CD4-positive, alpha-beta T cell treated with Interleukin-6 for 4 hours (primary cell): ENCODE results near the gene ADGRV1.
"Not testable (repeated sequence)": the region's sequence is repeated elsewhere in the genome, so short reads cannot be mapped to it uniquely, and the experiment has no call there.

Experiments
- DNase-seq: peaks from one replicate; pipeline ENCODE4 v3.0.0-alpha.2; 2020; ENCODE audit warnings: mixed read lengths

The ADGRV1 gene

GRCh38 chr5:90741022-90741564 lies 182.5 kb downstream of the ADGRV1 start:
- no peak for DNase-seq

- DNase-seq: no peak
Measured at GRCh38 chr5:90746119-90746518, 187.5 kb downstream of the ADGRV1 start.

DNA sequence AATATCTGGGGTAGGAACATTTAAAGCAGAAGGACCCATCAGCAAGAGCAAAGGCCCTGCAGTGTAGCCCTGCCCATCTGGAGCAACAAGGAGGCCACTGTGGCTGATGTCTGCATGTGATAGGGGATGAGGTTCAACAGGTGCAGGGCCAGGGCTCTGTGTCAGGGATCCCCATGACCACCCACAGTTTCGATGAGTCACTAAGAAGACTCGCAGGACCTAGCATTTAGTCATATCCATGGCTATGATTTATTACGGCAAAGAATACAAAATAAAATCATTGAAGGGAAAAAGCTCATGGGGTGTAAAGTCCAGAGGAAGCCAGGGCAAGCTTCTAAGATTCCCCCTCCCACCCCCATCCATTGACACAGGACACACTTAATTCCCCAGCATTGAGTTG lies 188.6 kb downstream of the ADGRV1 start:
- DNase-seq: no peak

GRCh38 chr5:90747693-90748092 lies 189.1 kb downstream of the ADGRV1 start:
- no peak for DNase-seq

DNA sequence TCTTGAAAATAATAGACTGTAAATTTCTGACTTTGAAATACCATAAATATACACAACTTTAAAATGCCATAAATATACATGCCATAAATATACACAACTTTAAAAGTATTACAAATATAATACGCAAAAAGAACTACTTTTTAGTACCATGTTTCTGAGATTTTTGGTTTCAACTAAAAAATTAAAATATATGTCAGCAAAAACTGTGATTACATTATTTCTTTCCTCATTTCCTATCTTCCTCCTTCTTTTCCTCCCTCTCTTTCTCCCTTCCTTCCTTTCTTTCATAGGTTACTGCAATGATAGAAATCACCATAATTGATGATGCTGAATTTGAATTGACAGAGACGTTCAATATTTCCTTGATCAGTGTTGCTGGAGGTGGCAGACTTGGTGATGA lies 200.5 kb downstream of the ADGRV1 start:
- no peak for DNase-seq

GRCh38 chr5:90767710-90768109 lies 209.1 kb downstream of the ADGRV1 start:
- DNase-seq: no peak

DNA sequence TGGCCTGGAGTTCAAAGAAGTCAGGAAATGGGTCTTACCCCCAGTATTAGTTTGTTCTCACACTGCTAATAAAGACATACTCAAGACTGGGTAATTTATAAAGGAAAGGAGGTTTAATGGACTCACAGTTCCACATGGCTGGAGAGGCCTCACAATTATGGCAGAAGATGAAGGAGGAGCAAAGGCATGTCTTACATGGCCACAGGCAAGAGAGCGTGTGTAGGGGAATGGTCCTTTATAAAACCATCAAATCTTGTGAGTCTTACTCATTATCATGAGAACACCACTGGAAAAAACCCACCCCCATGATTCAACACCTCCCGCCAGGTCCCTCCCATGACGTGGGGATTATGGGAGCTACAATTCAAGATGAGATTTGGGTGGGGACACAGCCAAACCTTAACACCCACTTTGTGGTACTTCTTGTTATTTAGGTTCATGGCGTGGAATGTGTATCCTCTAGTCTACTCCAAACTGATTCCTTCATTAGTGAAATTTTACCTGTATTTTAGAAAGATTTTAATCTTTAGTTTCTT lies 211.5 kb downstream of the ADGRV1 start:
- not testable (repeated sequence) for DNase-seq

DNA sequence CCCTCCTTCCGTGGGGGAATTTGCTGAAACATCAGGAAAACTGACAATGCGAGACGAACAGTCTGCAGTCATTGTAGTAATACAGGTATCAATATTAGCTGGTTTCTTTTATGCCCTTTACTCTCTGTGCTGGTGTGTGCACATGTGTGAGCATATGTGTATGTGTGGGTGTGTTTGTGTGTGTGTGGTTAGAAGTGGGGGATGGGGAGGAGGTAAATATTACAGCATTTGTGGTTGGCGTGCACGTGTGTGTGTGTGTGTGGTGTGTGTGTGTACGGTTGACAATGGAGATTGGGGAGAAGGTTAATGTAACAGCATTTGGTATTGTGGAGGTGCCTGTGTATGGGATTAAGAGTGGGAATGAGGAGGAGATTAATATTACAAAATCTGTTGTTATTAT lies 219.4 kb downstream of the ADGRV1 start:
- DNase-seq: no peak

- DNase-seq: peak; percentile 69
Measured at GRCh38 chr5:90783460-90784333, 225.1 kb downstream of the ADGRV1 start.

GRCh38 chr5:90786756-90787155 lies 228.2 kb downstream of the ADGRV1 start:
- DNase-seq: no peak

DNA sequence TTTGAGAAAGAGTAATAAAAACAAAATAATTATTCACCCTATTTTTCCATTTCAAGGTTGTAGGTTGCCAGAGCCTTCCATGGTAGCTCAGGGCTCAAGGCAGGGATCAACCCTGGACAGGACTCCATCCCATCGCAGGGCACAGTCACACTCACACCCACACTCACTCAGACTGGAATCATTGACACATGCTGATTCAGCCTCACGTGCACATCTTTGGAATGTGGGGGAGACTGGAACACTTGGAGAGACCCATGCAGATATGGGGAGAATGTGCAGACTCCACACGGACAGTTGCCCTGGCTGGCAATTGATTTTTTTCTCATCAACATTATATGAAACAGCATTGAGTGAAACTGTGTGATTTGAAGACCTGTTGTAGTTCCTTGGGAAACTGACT lies 234.1 kb downstream of the ADGRV1 start:
- no peak for DNase-seq

DNA sequence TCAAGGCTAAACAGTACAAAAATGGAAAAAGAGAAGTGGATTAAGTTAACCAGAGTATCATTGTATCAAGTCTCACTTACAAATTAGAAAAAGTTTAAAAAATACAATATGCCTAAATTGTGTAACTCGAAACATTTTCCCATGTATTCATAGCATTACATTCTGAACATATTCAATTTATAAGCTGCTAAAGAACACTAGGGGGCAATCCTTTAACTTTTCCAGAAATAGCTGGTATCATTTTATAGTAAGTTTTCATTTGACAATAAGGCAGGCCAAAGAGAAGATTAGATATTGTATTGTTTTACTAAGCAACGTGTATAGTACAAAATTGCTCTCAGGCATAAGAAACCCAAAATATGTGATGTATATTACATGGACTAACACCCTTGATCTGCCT lies 234.6 kb downstream of the ADGRV1 start:
- DNase-seq: no peak

DNA sequence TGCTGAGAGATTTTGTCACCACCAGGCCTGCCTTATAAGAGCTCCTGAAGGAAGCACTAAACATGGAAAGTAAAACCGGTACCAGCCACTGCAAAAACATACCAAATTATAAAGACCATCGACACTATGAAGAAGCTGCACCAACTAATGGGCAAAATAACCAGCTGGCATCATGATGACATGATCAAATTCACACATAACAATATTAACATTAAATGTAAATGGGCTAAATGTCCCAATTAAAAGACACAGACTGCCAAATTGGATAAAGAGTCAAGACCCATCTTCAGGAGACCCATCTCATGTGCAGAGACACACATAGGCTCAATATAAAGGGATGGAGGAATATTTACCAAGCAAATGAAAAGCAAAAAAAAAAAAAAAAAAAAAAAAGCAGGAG lies 238.3 kb downstream of the ADGRV1 start:
- DNase-seq: not testable (repeated sequence)

DNA sequence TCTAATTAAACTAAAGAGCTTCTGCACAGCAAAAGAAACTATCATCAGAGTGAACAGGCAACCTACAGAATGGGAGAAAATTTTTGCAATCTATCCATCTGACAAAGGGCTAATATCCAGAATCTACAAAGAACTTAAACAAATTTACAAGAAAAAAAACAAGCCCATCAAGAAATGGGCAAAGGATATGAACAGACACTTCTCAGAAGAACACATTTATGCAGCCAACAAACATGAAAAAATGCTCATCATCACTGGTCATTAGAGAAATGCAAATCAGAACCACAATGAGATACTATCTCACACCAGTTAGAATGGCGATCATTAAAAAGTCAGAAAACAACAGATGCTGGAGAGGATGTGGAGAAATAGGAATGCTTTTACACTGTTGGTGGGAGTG lies 241.5 kb downstream of the ADGRV1 start:
- DNase-seq: not testable (repeated sequence)

GRCh38 chr5:90800515-90800914 lies 241.9 kb downstream of the ADGRV1 start:
- DNase-seq: not testable (repeated sequence)

DNA sequence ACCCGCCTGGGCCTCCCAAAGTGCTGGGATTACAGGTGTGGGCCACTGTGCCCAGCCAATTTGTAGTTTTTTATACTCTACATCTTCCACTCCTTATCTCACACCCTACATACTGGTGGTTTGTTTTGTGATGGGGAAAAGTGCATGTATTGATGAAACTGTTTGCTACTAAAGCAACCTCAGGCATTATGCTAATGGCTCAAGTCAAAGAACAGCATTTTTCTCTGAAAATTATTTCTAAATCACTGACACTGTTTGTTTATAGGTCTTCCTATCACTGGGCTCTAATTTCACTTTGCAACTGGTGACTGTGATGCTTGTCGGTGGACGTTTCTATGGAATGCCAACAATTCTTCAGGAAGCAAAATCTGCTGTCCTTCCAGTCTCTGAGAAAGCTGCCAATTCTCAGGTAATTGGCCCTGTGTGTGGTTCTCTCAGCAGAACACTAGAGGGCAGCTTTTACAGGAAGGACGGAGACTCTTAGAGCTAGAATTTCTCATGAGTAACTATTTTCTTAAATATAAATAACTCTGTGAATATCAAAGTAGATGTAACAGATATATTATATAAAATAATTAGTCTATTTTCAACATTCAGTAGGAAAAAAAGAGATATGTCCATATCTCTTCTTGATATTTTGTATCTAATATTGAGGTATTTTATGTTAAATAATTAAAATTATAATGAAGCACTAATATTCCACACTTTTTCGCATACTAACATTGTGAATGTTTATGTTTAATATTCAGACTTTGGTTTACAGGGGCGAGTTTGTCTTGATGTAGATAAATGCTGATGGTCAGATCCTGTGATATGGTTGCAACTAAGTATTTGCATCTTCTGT lies 244.1 kb downstream of the ADGRV1 start:
- DNase-seq: no peak

DNA sequence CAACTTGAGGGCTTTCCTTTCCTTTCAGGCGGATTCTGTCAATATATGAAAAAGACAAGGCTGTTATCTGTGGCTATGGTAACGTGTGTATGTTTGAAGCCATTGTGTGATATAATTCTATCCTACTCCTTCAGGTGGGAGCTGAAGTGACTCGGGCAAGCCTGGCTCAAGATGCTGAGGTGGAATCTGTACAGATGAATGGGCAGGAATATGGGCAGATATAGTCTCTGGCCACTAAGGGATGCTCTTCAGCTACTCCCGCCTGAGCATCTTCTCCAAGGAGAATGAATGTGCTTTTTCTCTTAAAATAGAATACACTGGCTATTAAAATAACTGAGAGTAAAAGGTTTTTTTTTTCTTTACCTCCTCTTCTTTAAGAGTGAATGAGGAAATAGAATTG lies 244.8 kb downstream of the ADGRV1 start:
- DNase-seq: no peak

DNA sequence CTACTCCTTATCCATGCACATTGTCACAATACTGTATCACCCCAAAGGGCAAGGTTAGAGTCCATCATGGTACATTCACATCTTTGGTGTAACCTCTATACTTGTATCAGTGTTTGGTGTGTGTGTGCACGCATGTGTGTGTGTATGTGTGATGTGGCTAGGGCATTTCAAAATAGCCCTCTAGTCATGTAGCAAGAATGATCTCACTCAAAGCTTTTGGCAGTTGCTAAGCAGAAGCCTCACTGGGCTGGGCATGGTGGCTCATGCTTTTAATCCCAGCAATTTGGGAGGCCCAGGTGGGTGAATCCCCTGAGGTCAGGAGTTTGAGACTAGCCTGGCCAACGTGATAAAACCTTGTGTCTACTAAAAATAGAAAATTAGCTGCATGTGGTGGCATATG lies 245.3 kb downstream of the ADGRV1 start:
- DNase-seq: no peak

- no peak for DNase-seq
Measured at GRCh38 chr5:90807496-90807895, 248.9 kb downstream of the ADGRV1 start.

GRCh38 chr5:90809311-90810056 lies 250.9 kb downstream of the ADGRV1 start:
- no peak for DNase-seq

DNA sequence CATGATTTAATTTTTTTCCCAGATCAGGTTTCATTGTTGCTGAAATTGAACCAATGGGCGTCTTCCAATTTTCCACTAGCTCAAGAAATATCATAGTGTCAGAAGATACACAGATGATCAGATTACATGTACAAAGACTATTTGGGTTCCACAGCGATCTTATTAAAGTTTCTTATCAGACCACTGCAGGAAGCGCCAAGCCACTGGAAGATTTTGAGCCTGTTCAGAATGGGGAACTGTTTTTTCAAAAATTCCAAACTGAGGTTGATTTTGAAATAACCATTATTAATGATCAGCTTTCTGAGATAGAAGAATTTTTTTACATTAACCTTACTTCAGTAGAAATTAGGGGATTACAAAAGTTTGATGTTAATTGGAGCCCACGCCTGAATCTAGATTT lies 251.6 kb downstream of the ADGRV1 start:
- DNase-seq: no peak

GRCh38 chr5:90813392-90813791 lies 254.8 kb downstream of the ADGRV1 start:
- no peak for DNase-seq

DNA sequence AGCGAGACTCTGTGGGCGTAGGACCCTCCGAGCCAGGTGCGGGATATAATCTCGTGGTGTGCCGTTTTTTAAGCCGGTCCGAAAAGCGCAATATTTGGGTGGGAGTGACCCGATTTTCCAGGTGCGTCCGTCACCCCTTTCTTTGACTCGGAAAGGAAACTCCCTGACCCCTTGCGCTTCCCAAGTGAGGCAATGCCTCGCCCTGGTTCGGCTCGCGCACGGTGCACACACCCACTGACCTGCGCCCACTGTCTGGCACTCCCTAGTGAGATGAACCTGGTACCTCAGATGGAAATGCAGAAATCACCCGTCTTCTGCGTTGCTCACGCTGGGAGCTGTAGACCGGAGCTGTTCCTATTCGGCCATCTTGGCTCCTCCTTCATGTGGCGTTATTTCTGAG lies 263.5 kb downstream of the ADGRV1 start:
- DNase-seq: not testable (repeated sequence)
